ENCODE measurements around the gene LCT. TPM values are rescaled to one million over a fixed set of nuclear protein-coding genes. Genes with fewer than 3 reads are reported as not detected.

The LCT gene
- total RNA-seq, 1 experiment from 2014 or later: 0.04 TPM

DNA sequence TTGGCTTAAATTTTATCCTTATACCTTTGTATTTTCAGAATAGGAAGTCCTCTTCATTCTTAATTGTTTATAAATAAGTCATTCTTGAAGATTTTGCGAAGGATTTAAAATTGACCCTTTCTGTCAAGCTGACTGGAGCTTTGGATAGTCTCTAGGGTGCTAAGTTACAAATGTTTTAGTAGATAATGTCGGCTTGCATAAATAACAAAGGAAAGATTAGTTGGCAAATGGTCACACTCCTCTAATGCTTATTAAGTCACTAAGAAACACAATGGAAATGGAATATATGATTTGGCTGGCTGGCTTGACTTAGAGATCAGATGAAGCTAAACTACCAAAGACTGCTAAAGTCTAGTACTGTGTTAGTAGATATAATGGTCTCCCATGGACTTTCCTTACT, 54.8 kb downstream of the LCT start:
- no CpG with 5 or more reads among the region's 2 CpGs for WGBS (ENCODE audit: extremely low coverage, insufficient read length, low lambda C conversion rate)
- Histone ChIP-seq H3K9me3 (ENCODE audit: control insufficient read depth, low read depth, low read length) (no peaks in the 10 kb centered on the region), H3K4me1 (ENCODE audit: insufficient read depth, low read length) (no peaks in the 10 kb centered on the region; the same call in none of the 2 replicates), H3K23me2 (ENCODE audit: insufficient read length, low read depth, low read length, poor library complexity, severe bottlenecking) (no peaks in the 10 kb centered on the region), H3K56ac (ENCODE audit: insufficient read length, low read depth, low read length) (no peak overlapping the region), H2AFZ (ENCODE audit: low read length) (no peak overlapping the region), H2BK120ac (ENCODE audit: low read depth, low read length, poor library complexity, severe bottlenecking) (no peak overlapping the region), H3K14ac (ENCODE audit: insufficient read depth, low read length) (no peak overlapping the region), H3K4ac (ENCODE audit: low read depth, low read length) (no peak overlapping the region), H2BK20ac (ENCODE audit: low read depth, low read length, poor library complexity, severe bottlenecking) (no peak overlapping the region), H4K5ac (ENCODE audit: insufficient read length, low read depth, low read length) (no peak overlapping the region), H4K20me1 (ENCODE audit: control insufficient read depth, insufficient read depth, insufficient read length) (no peaks in the 10 kb centered on the region), H3K9ac (ENCODE audit: extremely low read depth, insufficient read length, low read length) (no peak overlapping the region), H3K18ac (ENCODE audit: insufficient read length, low read depth, low read length) (no peak overlapping the region), H3K27ac (ENCODE audit: insufficient read length, low read depth, low read length) (no peak overlapping the region), H3K4me2 (ENCODE audit: insufficient read depth, insufficient read length, low read length) (no peak overlapping the region), H3K23ac (ENCODE audit: insufficient read length, low read depth, low read length) (no peak overlapping the region), H3K79me2 (ENCODE audit: insufficient read depth, low read length) (no peaks in the 10 kb centered on the region), H4K91ac (ENCODE audit: insufficient read length, low read depth, low read length) (no peak overlapping the region), H3T11ph (ENCODE audit: low read length) (no peak overlapping the region), H4K8ac (replicated peaks; ENCODE audit: insufficient read length, low read depth, low read length) (no peak overlapping the region), H2BK5ac (ENCODE audit: insufficient read length, low read length) (no peak overlapping the region), H3K27me3 (ENCODE audit: insufficient read depth, low read length) (no peaks in the 10 kb centered on the region), H2BK15ac (ENCODE audit: low read depth, low read length) (no peak overlapping the region), H2AK5ac (ENCODE audit: insufficient read length, low read length) (no peak overlapping the region), H2BK12ac (ENCODE audit: insufficient read length, low read depth, low read length) (no peak overlapping the region), H3K79me1 (ENCODE audit: insufficient read depth, low read depth, low read length, poor library complexity, severe bottlenecking) (no peaks in the 10 kb centered on the region)
- Mint-ChIP-seq H3K27me3 (ENCODE audit: low read depth) (no peaks in the 10 kb centered on the region), H3K36me3 (ENCODE audit: insufficient read depth in 1 of 3, low read depth in 3 of 3) (peaks cover 55 to 88% (median 78%) of the 10 kb centered on the region in 3 experiments), H3K27ac (peak overlapping the region in 1 of 3 experiments; percentile 20; a peak in 1 of 7 replicates), H3K9me3 (peaks cover 0 to 8% of the 10 kb centered on the region in 2 experiments; a peak in 3 of 5 replicates), H3K4me3 (no peak overlapping the region), H3K4me1 (peaks cover 23 to 24% of the 10 kb centered on the region in 2 experiments)
- TF ChIP-seq, protein P1, sequence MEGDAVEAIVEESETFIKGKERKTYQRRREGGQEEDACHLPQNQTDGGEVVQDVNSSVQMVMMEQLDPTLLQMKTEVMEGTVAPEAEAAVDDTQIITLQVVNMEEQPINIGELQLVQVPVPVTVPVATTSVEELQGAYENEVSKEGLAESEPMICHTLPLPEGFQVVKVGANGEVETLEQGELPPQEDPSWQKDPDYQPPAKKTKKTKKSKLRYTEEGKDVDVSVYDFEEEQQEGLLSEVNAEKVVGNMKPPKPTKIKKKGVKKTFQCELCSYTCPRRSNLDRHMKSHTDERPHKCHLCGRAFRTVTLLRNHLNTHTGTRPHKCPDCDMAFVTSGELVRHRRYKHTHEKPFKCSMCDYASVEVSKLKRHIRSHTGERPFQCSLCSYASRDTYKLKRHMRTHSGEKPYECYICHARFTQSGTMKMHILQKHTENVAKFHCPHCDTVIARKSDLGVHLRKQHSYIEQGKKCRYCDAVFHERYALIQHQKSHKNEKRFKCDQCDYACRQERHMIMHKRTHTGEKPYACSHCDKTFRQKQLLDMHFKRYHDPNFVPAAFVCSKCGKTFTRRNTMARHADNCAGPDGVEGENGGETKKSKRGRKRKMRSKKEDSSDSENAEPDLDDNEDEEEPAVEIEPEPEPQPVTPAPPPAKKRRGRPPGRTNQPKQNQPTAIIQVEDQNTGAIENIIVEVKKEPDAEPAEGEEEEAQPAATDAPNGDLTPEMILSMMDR (conservative IDR thresholded peaks at IDR 0.05): no peak
- DNase-seq: no peak

All from H9 (cell line).